HepG2 (cell line): ENCODE results near the gene PLVAP. TPM values are rescaled to one million over a fixed set of nuclear protein-coding genes. Genes with fewer than 3 reads are reported as not detected.

ENCODE experiments used
- CCDC6 ChIP-seq: sonication (generic); formaldehyde crosslinking; IDR thresholded peaks from 2 replicates; pipeline ENCODE4 v1.8.1; 2022; ENCODE audit warnings: mild to moderate bottlenecking, missing genetic modification reagents, moderate library complexity
- CHD2 ChIP-seq: IDR thresholded peaks from 2 replicates; pipeline ENCODE4 v1.6.1; 2011; ENCODE audit warnings: low read depth, low read length, improper control_type of control experiment
- DDIT3 ChIP-seq: sonication (generic); formaldehyde crosslinking; IDR thresholded peaks from 2 replicates; pipeline ENCODE4 v1.4.0; 2020; ENCODE audit warnings: mild to moderate bottlenecking, missing genetic modification reagents
- ETS1 ChIP-seq: sonication (generic); formaldehyde crosslinking; IDR thresholded peaks from 2 replicates; pipeline ENCODE4 v1.4.0; 2020; ENCODE audit warnings: missing genetic modification reagents
- GZF1 ChIP-seq: sonication (generic); formaldehyde crosslinking; IDR thresholded peaks from 2 replicates; pipeline ENCODE4 v1.5.1; 2020; ENCODE audit warnings: mild to moderate bottlenecking, missing genetic modification reagents
- HCFC1 ChIP-seq: fragments of 150-350 bp; IDR thresholded peaks from 2 replicates; pipeline ENCODE4 v1.6.1; 2014; ENCODE audit warnings: low read depth, low read length
- KAT8 ChIP-seq: IDR thresholded peaks from 2 replicates; pipeline ENCODE4 v1.6.1; 2016; ENCODE audit warnings: missing genetic modification reagents, missing compliant biosample characterization
- KDM2A ChIP-seq: sonication (generic); formaldehyde crosslinking; IDR thresholded peaks from 2 replicates; pipeline ENCODE4 v1.4.0; 2020; ENCODE audit warnings: low read depth, missing genetic modification reagents, borderline replicate concordance
- KLF9 ChIP-seq: IDR thresholded peaks from 2 replicates; pipeline ENCODE4 v1.6.1; 2016; ENCODE audit warnings: low read depth
- MIER3 ChIP-seq: IDR thresholded peaks from 2 replicates; pipeline ENCODE4 v1.6.1; 2016; ENCODE audit warnings: missing compliant biosample characterization, borderline replicate concordance
- MYNN ChIP-seq: sonication (generic); formaldehyde crosslinking; IDR thresholded peaks from 2 replicates; pipeline ENCODE4 v1.4.0; 2020; ENCODE audit warnings: mild to moderate bottlenecking, low read depth, missing genetic modification reagents
- PITX1 ChIP-seq: sonication (generic); formaldehyde crosslinking; IDR thresholded peaks from 2 replicates; pipeline ENCODE4 v1.5.1; 2020; ENCODE audit warnings: mild to moderate bottlenecking, missing genetic modification reagents
- POGK ChIP-seq: sonication (generic); formaldehyde crosslinking; conservative IDR thresholded peaks from 2 replicates; pipeline ENCODE4 v1.8.0; 2022; ENCODE audit warnings: mild to moderate bottlenecking, moderate library complexity, missing genetic modification reagents
- RCOR2 ChIP-seq: IDR thresholded peaks from 2 replicates; pipeline ENCODE4 v1.6.1; 2016; ENCODE audit warnings: missing biosample characterization, missing genetic modification reagents
- RXRA ChIP-seq: sonication (generic); formaldehyde crosslinking; IDR thresholded peaks from 2 replicates; pipeline ENCODE4 v1.5.1; 2020; ENCODE audit warnings: missing genetic modification reagents
- SKI ChIP-seq: fragments of 450-650 bp; IDR thresholded peaks from one replicate; pipeline ENCODE4 v1.6.1; 2018; ENCODE audit warnings: mild to moderate bottlenecking; ENCODE audit not compliant: partially characterized antibody
- SMC3 ChIP-seq: IDR thresholded peaks from 2 replicates; pipeline ENCODE4 v1.6.1; 2011; ENCODE audit warnings: low read length, improper control_type of control experiment
- SP1 ChIP-seq, 2 experiments: fragments of 450-650 bp in 1 of 2; sonication (generic) in 1 of 2; formaldehyde crosslinking in 1 of 2; IDR thresholded peaks; 2 replicates each; pipeline versions ENCODE4 v1.4.0 to v1.6.1; 2016 to 2020; ENCODE audit warnings: missing genetic modification reagents in 1 of 2
- ZBTB39 ChIP-seq: sonication (generic); formaldehyde crosslinking; IDR thresholded peaks from 2 replicates; pipeline ENCODE4 v1.5.0; 2020; ENCODE audit warnings: missing genetic modification reagents
- ZC3H4 ChIP-seq: sonication (generic); formaldehyde crosslinking; IDR thresholded peaks from 2 replicates; pipeline ENCODE4 v1.4.0; 2020; ENCODE audit warnings: missing genetic modification reagents, borderline replicate concordance
- ZFP36 ChIP-seq: fragments of 150-350 bp; IDR thresholded peaks from 2 replicates; pipeline ENCODE4 v1.6.1; 2018; ENCODE audit warnings: borderline replicate concordance, low read length, low read depth; ENCODE audit not compliant: partially characterized antibody
- ZNF24 ChIP-seq: fragments of 450-650 bp; IDR thresholded peaks from 2 replicates; pipeline ENCODE4 v1.6.1; 2017; ENCODE audit warnings: antibody characterized with exemption, mild to moderate bottlenecking
- ZNF354B ChIP-seq: sonication (generic); formaldehyde crosslinking; IDR thresholded peaks from 2 replicates; pipeline ENCODE4 v1.8.0; 2022; ENCODE audit warnings: mild to moderate bottlenecking, missing genetic modification reagents
- ZNF678 ChIP-seq: sonication (generic); formaldehyde crosslinking; IDR thresholded peaks from 2 replicates; pipeline ENCODE4 v1.4.0; 2020; ENCODE audit warnings: mild to moderate bottlenecking, missing genetic modification reagents
- ZNF768 ChIP-seq: sonication (generic); formaldehyde crosslinking; IDR thresholded peaks from 2 replicates; pipeline ENCODE4 v1.4.0; 2020; ENCODE audit warnings: missing genetic modification reagents
- polyA plus RNA-seq, 8 experiments: library from polyadenylated mRNA; depleted of rRNA in 3 of 8; stranded (reverse) in 7 of 8; unstranded in 1 of 8; fragments of >200 nt; fragmentation: Illumina TruSeq in 4 of 8; extraction: Trizol in 4 of 8; gene quantifications; 2 replicates each; pipeline versions ENCODE4 v1.2.1 to v1.2.3, GENCODE V29; 2011 to 2016; ENCODE audit warnings: low read depth in 4 of 8, missing spikeins in 1 of 8, mixed read lengths in 1 of 8; ENCODE audit not compliant: insufficient read depth in 1 of 8
- total RNA-seq, 5 experiments: library from RNA; depleted of rRNA; stranded (reverse); fragments of >200 nt; fragmentation: Illumina TruSeq; extraction: Trizol; gene quantifications; 2 replicates each; pipeline ENCODE4 v1.2.3, GENCODE V29; 2016; ENCODE audit warnings: low read depth in 1 of 5
- TF ChIP-seq, protein P1 (sequence below): sonication (generic); formaldehyde crosslinking; IDR thresholded peaks from 2 replicates; pipeline ENCODE4 v1.5.0; 2020; ENCODE audit warnings: mild to moderate bottlenecking, missing genetic modification reagents

PLVAP gene
- total and polyA plus RNA-seq, 2 of the 13 experiments (the other 11 are each of a cell fraction or from before 2014, with no cell fraction given): 0.26 TPM; not detected in 1

GRCh38 chr19:17305216-17305516, 72.0 kb downstream of the PLVAP start (continued):
- TF ChIP-seq POGK (CRISPR knock-in tag): no peak
- TF ChIP-seq KDM2A (CRISPR knock-in tag): no peak
- TF ChIP-seq SMC3: no peak
- peak; percentile 89 for TF ChIP-seq ZFP36
- TF ChIP-seq SP1 (IDR thresholded peaks at IDR 0.05): no peak
- TF ChIP-seq SP1 (CRISPR knock-in tag; IDR thresholded peaks at IDR 0.05): 0 out of 2 replicates have a peak, but pooled peaks have one; percentile 67
- TF ChIP-seq GZF1 (CRISPR knock-in tag): no peak
- no peak for TF ChIP-seq KLF9
- TF ChIP-seq, protein P1, sequence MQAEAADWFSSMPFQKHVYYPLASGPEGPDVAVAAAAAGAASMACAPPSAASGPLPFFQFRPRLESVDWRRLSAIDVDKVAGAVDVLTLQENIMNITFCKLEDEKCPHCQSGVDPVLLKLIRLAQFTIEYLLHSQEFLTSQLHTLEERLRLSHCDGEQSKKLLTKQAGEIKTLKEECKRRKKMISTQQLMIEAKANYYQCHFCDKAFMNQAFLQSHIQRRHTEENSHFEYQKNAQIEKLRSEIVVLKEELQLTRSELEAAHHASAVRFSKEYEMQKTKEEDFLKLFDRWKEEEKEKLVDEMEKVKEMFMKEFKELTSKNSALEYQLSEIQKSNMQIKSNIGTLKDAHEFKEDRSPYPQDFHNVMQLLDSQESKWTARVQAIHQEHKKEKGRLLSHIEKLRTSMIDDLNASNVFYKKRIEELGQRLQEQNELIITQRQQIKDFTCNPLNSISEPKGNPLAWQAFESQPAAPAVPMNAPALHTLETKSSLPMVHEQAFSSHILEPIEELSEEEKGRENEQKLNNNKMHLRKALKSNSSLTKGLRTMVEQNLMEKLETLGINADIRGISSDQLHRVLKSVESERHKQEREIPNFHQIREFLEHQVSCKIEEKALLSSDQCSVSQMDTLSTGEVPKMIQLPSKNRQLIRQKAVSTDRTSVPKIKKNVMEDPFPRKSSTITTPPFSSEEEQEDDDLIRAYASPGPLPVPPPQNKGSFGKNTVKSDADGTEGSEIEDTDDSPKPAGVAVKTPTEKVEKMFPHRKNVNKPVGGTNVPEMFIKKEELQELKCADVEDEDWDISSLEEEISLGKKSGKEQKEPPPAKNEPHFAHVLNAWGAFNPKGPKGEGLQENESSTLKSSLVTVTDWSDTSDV (CRISPR knock-in tag): no peak
- no peak for TF ChIP-seq CHD2
- TF ChIP-seq HCFC1: no peak
- TF ChIP-seq ZNF24: no peak
- no peak for TF ChIP-seq SKI
- TF ChIP-seq ZNF768 (CRISPR knock-in tag): peak; percentile 99
- no peak for TF ChIP-seq ZNF354B (CRISPR knock-in tag)
- TF ChIP-seq ZC3H4: no peak
- TF ChIP-seq RCOR2 (CRISPR knock-in tag): peak; percentile 67; the same call in 1 of the 2 replicates
- no peak for TF ChIP-seq ETS1 (CRISPR knock-in tag)
- TF ChIP-seq RXRA (CRISPR knock-in tag): peak; percentile 96; the same call in 1 of the 2 replicates
- no peak for TF ChIP-seq DDIT3 (CRISPR knock-in tag)
- TF ChIP-seq MYNN (CRISPR knock-in tag): no peak
- no peak for TF ChIP-seq KAT8 (CRISPR knock-in tag)
- TF ChIP-seq ZNF678 (CRISPR knock-in tag): no peak
- no peak for TF ChIP-seq MIER3 (CRISPR knock-in tag)
- TF ChIP-seq PITX1 (CRISPR knock-in tag): no peak
- TF ChIP-seq ZBTB39 (CRISPR knock-in tag): no peak
- no peak for TF ChIP-seq CCDC6 (CRISPR knock-in tag)
